OCI-LY1 (cell line): ENCODE results near the gene RNFT2.

Experiments
- H2AFZ ChIP-seq: fragments of 200-600 bp; sonication (generic), shearing (Covaris generic); 2 replicates; pipeline ENCODE4 v1.6.0; 2014; ENCODE audit warnings: antibody characterized with exemption, mild to moderate bottlenecking, low read length
- H3F3A ChIP-seq: fragments of 200-600 bp; sonication (generic), shearing (Covaris generic); 2 replicates; pipeline ENCODE4 v1.6.0; 2014; ENCODE audit warnings: mild to moderate bottlenecking, antibody characterized with exemption, low read length, moderate library complexity; ENCODE audit not compliant: insufficient read depth
- H3K27ac ChIP-seq: fragments of 200-600 bp; sonication (generic); 2 replicates; pipeline ENCODE4 v1.5.1; 2014; ENCODE audit warnings: low read length, mixed run types, mild to moderate bottlenecking, low read depth; ENCODE audit not compliant: poor library complexity, severe bottlenecking
- H3K27me3 ChIP-seq: fragments of 200-600 bp; sonication (generic); 2 replicates; pipeline ENCODE4 v1.6.0; 2014; ENCODE audit warnings: antibody characterized with exemption, mild to moderate bottlenecking, low read length, moderate library complexity; ENCODE audit not compliant: insufficient read depth
- H3K36me3 ChIP-seq: fragments of 200-600 bp; sonication (generic); 2 replicates; pipeline ENCODE4 v1.6.1; 2014; ENCODE audit warnings: mild to moderate bottlenecking, antibody characterized with exemption, low read length, moderate library complexity, mixed read lengths; ENCODE audit not compliant: insufficient read depth
- H3K4me1 ChIP-seq: fragments of 200-600 bp; sonication (generic); 2 replicates; pipeline ENCODE4 v1.5.1; 2014; ENCODE audit warnings: mild to moderate bottlenecking, low read length, moderate library complexity; ENCODE audit not compliant: insufficient read depth, severe bottlenecking
- H3K4me2 ChIP-seq: fragments of 200-600 bp; sonication (generic), shearing (Covaris generic); 2 replicates; pipeline ENCODE4 v1.6.1; 2014; ENCODE audit warnings: low read length
- H3K4me3 ChIP-seq: fragments of 200-600 bp; sonication (generic); 2 replicates; pipeline ENCODE4 v1.5.1; 2014; ENCODE audit warnings: low read length, low read depth, mild to moderate bottlenecking, mixed read lengths; ENCODE audit not compliant: poor library complexity, severe bottlenecking
- H3K79me2 ChIP-seq: fragments of 200-600 bp; shearing (Covaris generic); 2 replicates; pipeline ENCODE4 v1.6.1; 2016; ENCODE audit warnings: mixed run types, low read length, mixed read lengths; ENCODE audit not compliant: insufficient read depth
- H3K9ac ChIP-seq: fragments of 200-600 bp; sonication (generic), shearing (Covaris generic); 2 replicates; pipeline ENCODE4 v1.6.1; 2014; ENCODE audit warnings: mild to moderate bottlenecking, low read length, mixed read lengths
- H3K9me2 ChIP-seq: fragments of 200-600 bp; sonication (generic), shearing (Covaris generic); 2 replicates; pipeline ENCODE4 v1.6.1; 2014; ENCODE audit warnings: low read depth, mild to moderate bottlenecking, low read length, mixed read lengths
- H3K9me3 ChIP-seq: fragments of 200-600 bp; shearing (Covaris generic); 2 replicates; pipeline ENCODE4 v1.6.1; 2014; ENCODE audit warnings: low read length, mixed read lengths
- H4K20me1 ChIP-seq: fragments of 200-600 bp; sonication (generic), shearing (Covaris generic); 2 replicates; pipeline ENCODE4 v1.6.0; 2016; ENCODE audit warnings: mild to moderate bottlenecking, low read length; ENCODE audit not compliant: insufficient read depth
- EZH2 ChIP-seq: fragments of 200-600 bp; sonication (generic), shearing (Covaris generic); IDR thresholded peaks from 2 replicates; pipeline ENCODE4 v1.8.0; 2017; ENCODE audit warnings: borderline replicate concordance, mixed run types, mild to moderate bottlenecking, antibody characterized with exemption, low read length, moderate library complexity, mixed read lengths
- TF ChIP-seq, protein P1 (sequence below): fragments of 200-600 bp; sonication (generic), shearing (Covaris generic); IDR thresholded peaks from 2 replicates; pipeline ENCODE4 v1.5.1; 2017; ENCODE audit warnings: mild to moderate bottlenecking, antibody characterized with exemption, low read length, moderate library complexity, mixed read lengths

RNFT2 gene

GRCh38 chr12:116799955-116800354, 61.8 kb downstream of the RNFT2 start:
- Histone ChIP-seq H4K20me1 (no peaks in the 10 kb centered on the region), H3K36me3 (peaks cover 42% of the 10 kb centered on the region), H3K9me3 (0 out of 2 replicates have a peak, but pooled peaks cover 8% of the 10 kb centered on the region), H3K4me1 (peaks cover 43% of the 10 kb centered on the region), H3K79me2 (no peaks in the 10 kb centered on the region), H3K9ac (no peak overlapping the region), H3K27ac (peak overlapping the region; percentile 100), H3K9me2 (no peaks in the 10 kb centered on the region), H2AFZ (no peak overlapping the region), H3K4me2 (no peak overlapping the region), H3K4me3 (no peak overlapping the region), H3K27me3 (no peaks in the 10 kb centered on the region), H3F3A (peaks cover 9% of the 10 kb centered on the region; the same call in 1 of the 2 replicates)
- TF ChIP-seq, protein P1, sequence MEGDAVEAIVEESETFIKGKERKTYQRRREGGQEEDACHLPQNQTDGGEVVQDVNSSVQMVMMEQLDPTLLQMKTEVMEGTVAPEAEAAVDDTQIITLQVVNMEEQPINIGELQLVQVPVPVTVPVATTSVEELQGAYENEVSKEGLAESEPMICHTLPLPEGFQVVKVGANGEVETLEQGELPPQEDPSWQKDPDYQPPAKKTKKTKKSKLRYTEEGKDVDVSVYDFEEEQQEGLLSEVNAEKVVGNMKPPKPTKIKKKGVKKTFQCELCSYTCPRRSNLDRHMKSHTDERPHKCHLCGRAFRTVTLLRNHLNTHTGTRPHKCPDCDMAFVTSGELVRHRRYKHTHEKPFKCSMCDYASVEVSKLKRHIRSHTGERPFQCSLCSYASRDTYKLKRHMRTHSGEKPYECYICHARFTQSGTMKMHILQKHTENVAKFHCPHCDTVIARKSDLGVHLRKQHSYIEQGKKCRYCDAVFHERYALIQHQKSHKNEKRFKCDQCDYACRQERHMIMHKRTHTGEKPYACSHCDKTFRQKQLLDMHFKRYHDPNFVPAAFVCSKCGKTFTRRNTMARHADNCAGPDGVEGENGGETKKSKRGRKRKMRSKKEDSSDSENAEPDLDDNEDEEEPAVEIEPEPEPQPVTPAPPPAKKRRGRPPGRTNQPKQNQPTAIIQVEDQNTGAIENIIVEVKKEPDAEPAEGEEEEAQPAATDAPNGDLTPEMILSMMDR: peak; percentile 18; the same call in 1 of the 2 replicates
- no peak for TF ChIP-seq EZH2

- Histone ChIP-seq H4K20me1 (no peaks in the 10 kb centered on the region), H3K27me3 (no peaks in the 10 kb centered on the region), H3K4me1 (peaks cover 53% of the 10 kb centered on the region), H3K79me2 (no peaks in the 10 kb centered on the region), H3K4me2 (peak overlapping the region; percentile 17; the same call in 1 of the 2 replicates), H3K36me3 (peaks cover 42% of the 10 kb centered on the region), H3K4me3 (no peak overlapping the region), H3K9me2 (no peaks in the 10 kb centered on the region), H3K9ac (peak overlapping the region; percentile 51), H3K27ac (peak overlapping the region; percentile 100), H3F3A (peaks cover 9% of the 10 kb centered on the region; the same call in 1 of the 2 replicates), H2AFZ (no peak overlapping the region), H3K9me3 (0 out of 2 replicates have a peak, but pooled peaks cover 8% of the 10 kb centered on the region)
- TF ChIP-seq, protein P1: no peak
- no peak for TF ChIP-seq EZH2
Measured at GRCh38 chr12:116800918-116801317, 62.8 kb downstream of the RNFT2 start.

- peaks cover 9% of the 10 kb centered on the region; the same call in 1 of the 2 replicates for H3F3A ChIP-seq
- peak overlapping the region; percentile 43 for H3K9ac ChIP-seq
- TF ChIP-seq, protein P1: no peak
- no peaks in the 10 kb centered on the region for H3K27me3 ChIP-seq
- H3K79me2 ChIP-seq: no peaks in the 10 kb centered on the region
- peak overlapping the region; percentile 100 for H3K27ac ChIP-seq
- no peaks in the 10 kb centered on the region for H3K9me2 ChIP-seq
- H3K36me3 ChIP-seq: peaks cover 42% of the 10 kb centered on the region
- peaks cover 63% of the 10 kb centered on the region for H3K4me1 ChIP-seq
- H4K20me1 ChIP-seq: no peaks in the 10 kb centered on the region
- 0 out of 2 replicates have a peak, but pooled peaks cover 8% of the 10 kb centered on the region for H3K9me3 ChIP-seq
- H3K4me3 ChIP-seq: no peak overlapping the region
- H2AFZ ChIP-seq: no peak overlapping the region
- H3K4me2 ChIP-seq: no peak overlapping the region; the same call in 1 of the 2 replicates
Measured at GRCh38 chr12:116802018-116802417, 63.9 kb downstream of the RNFT2 start.
